GM18526 (cell line): Measurements from ENCODE around the gene ZNF256.
A peak's percentile ranks its signal among the peaks of the same experiment; 100 is the strongest.

Experiments
- POLR2A ChIP-seq: IDR thresholded peaks from 3 replicates; pipeline ENCODE4 v1.6.1; 2011; ENCODE audit not compliant: insufficient read length; ENCODE audit errors: extremely low read depth

Gene ZNF256

GRCh38 chr19:57947419-57948134 is at the start of gene ZNF256:
ZNF256 (minus strand) TSS chr19:57947706; CDS start chr19:57947474, 232 bp downstream.
- TF ChIP-seq POLR2A = peak; percentile 64

- no peak for TF ChIP-seq POLR2A
These were observed 45.3 kb upstream of the ZNF256 start for GRCh38 chr19:57992841-57993240.

- no peak for TF ChIP-seq POLR2A
These were observed 31.2 kb upstream of the ZNF256 start for GRCh38 chr19:57978586-57979289.

DNA sequence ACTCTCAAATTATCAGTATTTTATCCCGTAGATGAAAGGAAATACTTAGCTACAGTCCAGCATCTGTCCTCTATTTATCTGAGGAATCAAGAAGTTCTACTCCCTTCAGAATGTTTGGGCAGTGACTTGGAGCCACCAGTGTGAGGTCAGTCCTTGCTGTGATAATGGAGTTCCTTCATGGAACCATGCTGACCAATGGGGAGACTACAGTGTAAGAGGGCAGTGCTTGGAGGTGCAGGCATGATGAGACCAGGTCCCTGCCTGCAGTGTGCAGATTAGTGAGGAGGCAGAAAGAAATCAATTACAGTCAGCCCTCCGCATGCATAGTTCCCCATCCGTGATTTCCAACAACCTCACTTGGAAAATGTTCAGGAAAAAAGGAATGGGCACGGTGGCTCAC is 26.9 kb upstream of the ZNF256 start, which contains the start of gene C19orf18:
Gene C19orf18, minus strand, starts transcription at position 101 of the 400 bp plus-strand sequence. CDS start 102 bp downstream, outside the sequence.
- no peak for TF ChIP-seq POLR2A

DNA sequence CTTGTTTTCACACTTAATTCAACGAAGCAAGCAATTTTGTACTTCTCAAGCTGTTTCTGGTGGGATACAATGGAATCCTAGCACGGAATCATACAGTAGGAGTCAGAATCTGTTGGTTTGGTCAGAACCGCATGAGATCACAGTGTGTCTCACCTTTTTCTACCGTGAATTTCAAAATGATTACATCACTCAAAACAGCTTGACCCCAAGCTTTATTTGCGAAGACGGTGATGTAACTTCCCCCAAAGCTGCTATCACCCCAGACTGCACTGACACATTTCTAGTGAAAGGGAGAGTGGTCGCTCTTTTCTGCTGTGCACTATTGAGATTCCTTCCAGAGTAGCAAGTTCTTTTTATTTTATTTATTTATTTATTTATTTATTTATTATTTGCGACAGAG is 17.3 kb upstream of the ZNF256 start:
- TF ChIP-seq POLR2A = no peak

DNA sequence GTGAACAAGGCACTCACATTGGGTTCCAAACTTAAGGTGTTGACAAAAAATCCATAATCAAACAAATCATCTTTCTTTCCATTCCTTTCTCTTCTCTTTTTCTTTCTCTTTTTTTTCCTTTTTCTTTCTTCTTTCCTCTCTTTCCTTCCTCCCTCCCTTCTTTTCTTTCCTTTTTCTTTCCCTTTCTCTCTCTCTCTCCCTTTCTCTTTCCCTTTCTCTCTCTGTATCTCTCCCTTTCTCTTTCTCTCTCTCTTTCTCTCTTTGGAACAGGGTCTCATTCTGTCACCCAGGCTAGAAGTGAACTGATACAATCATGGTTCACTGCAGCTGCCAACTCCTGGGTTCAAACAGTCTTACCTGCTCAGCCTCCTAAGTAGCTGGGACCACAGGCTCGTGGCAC is 14.3 kb upstream of the ZNF256 start:
- no peak for TF ChIP-seq POLR2A

GRCh38 chr19:57954996-57955395 is 7.5 kb upstream of the ZNF256 start:
- TF ChIP-seq POLR2A = no peak

DNA sequence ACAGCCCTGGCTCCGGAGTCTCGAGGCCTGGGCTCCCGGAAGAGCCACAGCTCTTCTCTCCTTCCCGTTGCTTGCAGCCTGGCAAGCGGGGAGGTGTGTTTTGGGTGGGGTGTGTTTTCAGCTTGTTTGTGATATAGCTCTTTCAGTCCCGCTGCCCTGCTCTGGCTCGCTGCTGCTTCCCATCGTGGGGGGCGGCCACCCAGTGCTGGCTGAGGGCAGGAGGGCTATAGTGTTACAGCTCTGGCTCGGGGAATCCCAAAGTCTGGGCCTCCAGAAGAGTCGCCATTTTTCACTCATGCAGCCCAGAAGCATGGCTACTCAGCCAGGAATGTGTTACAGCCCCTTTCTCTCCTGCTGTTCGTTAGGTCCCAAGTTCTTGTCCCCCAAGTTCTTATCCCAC is 2.2 kb upstream of the ZNF256 start:
- no peak for TF ChIP-seq POLR2A

DNA sequence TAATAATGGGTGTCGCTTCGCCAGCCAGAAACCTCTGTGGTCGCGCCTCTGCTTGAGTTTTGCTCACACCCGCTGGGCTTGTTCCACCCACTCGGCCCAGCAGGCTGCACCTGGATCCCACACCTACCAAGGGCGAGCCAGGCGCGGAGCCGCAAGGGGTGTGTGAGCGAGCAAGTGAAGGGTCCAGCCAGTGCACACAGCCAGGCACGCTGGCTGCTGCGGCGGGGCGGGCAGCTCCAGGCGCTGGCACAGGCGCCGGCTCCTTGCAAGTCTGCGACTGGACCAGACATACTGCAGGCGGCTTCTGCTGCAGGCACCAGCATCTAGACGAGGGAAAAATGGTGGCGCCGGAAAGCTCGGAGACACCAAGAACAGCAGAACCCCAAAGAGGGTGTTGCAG is 1.8 kb upstream of the ZNF256 start:
- no peak for TF ChIP-seq POLR2A

DNA sequence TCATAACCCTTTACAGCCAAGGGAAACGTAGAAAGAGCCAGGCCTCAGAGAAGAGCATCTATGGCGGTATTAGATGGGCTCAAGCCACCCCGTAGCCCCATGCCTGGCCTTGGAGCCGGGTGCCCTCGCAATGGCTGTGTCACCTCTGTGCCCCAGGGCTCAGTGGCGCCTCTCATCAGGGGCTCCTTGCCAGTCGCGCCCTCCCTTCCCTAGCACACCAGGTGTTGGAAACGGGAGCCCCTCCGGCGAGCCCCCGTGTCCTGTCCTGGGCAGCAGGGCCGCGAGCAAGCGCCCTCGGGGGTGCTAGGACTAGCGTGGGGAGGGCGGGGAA is 453 bp downstream of the ZNF256 start:
- TF ChIP-seq POLR2A = no peak

DNA sequence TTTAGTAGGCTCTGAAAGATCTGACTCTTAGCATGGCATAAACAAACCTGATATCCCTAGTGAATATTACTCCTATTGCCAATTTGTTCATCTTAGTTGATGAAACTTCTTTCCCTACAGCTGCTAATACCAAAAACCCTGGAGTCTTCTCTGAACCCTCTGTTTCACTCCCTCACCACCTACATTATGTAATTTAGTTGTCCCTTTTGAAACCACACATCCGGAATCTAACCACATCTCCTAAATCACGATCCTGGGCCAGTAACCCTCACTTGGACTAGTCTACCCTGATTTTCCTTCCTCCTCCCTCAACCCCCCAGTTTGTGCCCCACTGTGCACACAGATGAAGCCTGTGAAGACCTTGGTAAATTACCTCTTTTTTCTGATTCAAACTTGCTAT is 1.2 kb downstream of the ZNF256 start:
- TF ChIP-seq POLR2A = no peak

DNA sequence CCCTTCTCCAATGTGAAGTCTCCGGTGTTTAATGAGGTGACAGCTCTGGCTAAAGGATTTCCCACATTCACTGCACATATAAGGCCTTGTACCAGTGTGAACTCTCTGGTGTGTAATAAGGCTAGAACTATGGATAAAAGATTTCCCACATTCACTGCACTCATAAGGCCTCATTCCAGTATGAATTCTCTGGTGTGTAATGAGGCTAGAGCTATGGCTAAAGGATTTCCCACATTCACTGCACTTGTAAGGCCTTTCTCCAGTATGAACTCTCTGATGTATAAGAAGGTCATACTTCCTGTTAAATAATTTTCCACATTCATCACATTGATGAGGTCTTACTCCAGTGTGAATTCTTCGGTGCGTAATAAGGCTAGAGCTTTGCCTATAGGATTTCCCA is 5.9 kb downstream of the ZNF256 start:
- TF ChIP-seq POLR2A = no peak

DNA sequence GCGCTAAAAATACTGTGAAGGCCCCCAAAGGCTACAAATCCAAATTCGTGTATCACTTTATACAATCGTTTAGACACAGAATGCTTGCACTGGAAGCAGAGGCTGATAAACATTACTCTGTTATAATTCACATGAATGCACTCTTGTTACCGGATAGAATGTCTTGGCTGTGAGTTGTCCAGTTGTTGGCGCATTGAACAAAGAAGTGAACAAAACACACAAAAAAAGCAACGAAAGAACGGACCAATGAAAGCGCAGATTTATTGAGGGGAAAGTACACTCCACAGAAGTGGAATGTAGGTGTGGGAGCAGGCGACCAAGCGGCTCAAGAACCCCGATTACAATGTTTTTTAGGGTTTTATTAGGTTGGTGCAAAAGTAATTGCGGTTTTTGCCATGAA is 11.8 kb downstream of the ZNF256 start:
- no peak for TF ChIP-seq POLR2A

- TF ChIP-seq POLR2A = no peak
These were observed 12.5 kb downstream of the ZNF256 start, which contains the start of gene ZNF418 for GRCh38 chr19:57934820-57935665. ZNF418 (minus strand) TSS chr19:57935402; CDS start chr19:57933822, 1,580 bp downstream.

- no peak for TF ChIP-seq POLR2A
These were observed 19.9 kb downstream of the ZNF256 start for GRCh38 chr19:57927587-57927986.
